ENCODE results near the gene ATP10B.

DNA sequence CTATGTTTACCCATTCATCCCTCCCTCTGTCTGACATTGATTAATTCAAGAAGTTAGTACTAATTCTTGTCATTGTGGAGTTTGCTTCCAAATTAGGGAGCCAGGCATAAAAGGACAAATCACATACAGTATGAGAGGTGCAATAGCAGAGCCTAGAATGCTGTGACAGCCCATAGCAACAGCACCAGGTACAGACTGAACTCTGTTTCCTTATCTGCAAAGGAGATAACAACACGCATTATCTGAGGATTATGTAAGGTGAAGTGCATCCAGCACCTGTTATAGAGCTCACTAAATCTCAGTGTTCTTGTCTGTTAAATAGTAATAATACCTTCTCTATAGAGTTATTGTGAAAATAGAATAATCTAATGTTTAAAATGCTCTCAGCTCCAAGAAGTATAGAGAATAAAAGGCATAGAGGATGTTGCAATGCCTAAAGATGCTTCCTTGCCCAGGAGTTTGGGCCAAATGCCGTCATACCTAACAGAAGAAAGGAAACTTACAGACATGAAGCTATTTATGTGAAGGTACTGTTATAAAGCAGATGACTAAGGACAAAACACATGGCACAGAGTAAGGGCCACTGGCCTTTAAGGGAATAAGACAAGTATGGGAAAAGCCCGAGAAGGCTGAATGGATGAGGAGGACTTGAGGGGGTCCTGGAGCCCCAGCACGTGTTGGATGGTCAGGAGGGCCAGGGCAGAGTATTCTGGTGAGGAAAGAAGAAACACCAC lies 214.5 kb downstream of the ATP10B start:
- TF ChIP-seq CTCF (IDR thresholded peaks at IDR 0.05) (no peak), POLR2A (IDR thresholded peaks at IDR 0.05) (no peak)

All from Peyer's patch (tissue), 4 donors.